Calu3 (cell line): ENCODE results near the gene UST. TPM values are rescaled to one million over a fixed set of nuclear protein-coding genes. Genes with fewer than 3 reads are reported as not detected.

ENCODE experiments used
- BruUV-seq: library from RNA; stranded (reverse); fragments of 400-500 nt; replicated peaks from 2 replicates; lab custom pipeline; 2021; lab: Mats Ljungman, UMichigan
- CTCF ChIA-PET: fragments of 300-600 bp; sonication (Branson Sonifier 250); formaldehyde crosslinking; loops from one replicate; lab custom pipeline; 2022; ENCODE audit warnings: antibody characterized with exemption; lab: Charles Lee
- DNase-seq: peaks from one replicate; pipeline ENCODE4 v3.0.0; 2022
- H3K27ac Mint-ChIP-seq: one replicate; pipeline ENCODE4 v1.8.0; 2022; ENCODE audit warnings: mixed read lengths; ENCODE audit not compliant: unreplicated experiment
- H3K27me3 Mint-ChIP-seq: one replicate; pipeline ENCODE4 v1.8.0; 2022; ENCODE audit warnings: mixed read lengths; ENCODE audit not compliant: unreplicated experiment
- H3K36me3 Mint-ChIP-seq: one replicate; pipeline ENCODE4 v1.8.0; 2022; ENCODE audit warnings: mild to moderate bottlenecking, moderate library complexity, mixed read lengths; ENCODE audit not compliant: insufficient read depth, unreplicated experiment
- H3K4me1 Mint-ChIP-seq: one replicate; pipeline ENCODE4 v1.8.0; 2022; ENCODE audit warnings: mild to moderate bottlenecking, low read depth, mixed read lengths; ENCODE audit not compliant: unreplicated experiment
- H3K4me3 Mint-ChIP-seq: one replicate; pipeline ENCODE4 v1.8.0; 2022; ENCODE audit warnings: mild to moderate bottlenecking, low read depth, moderate library complexity, mixed read lengths; ENCODE audit not compliant: unreplicated experiment
- H3K9me3 Mint-ChIP-seq: one replicate; pipeline ENCODE4 v1.8.0; 2022; ENCODE audit warnings: low read depth, mixed read lengths; ENCODE audit not compliant: unreplicated experiment
- CTCF ChIP-seq: fragments of 200-600 bp; IDR thresholded peaks from one replicate; pipeline ENCODE4 v1.8.0; 2022; ENCODE audit warnings: antibody characterized with exemption; ENCODE audit not compliant: unreplicated experiment
- intact Hi-C: fragments of 100-400 bp; cut with micrococcal nuclease; formaldehyde crosslinking; loops from one replicate; pipeline ENCODE4 v1.10.0; 2022; ENCODE audit not compliant: unreplicated experiment
- total RNA-seq: library from RNA; stranded (reverse); gene quantifications from 2 replicates; pipeline ENCODE4 v1.2.3, GENCODE V29; 2022

Gene UST
- total RNA-seq, 1 experiment from 2014 or later = 2.4 TPM

GRCh38 chr6:148739822-148740128 lies 7.1 kb upstream of the UST start:
- TF ChIP-seq CTCF = no peak
- Mint-ChIP-seq H3K9me3 (peaks cover 4% of the 10 kb centered on the region), H3K27ac (no peak overlapping the region), H3K4me1 (peaks cover 18% of the 10 kb centered on the region), H3K4me3 (no peak overlapping the region), H3K27me3 (no peaks in the 10 kb centered on the region), H3K36me3 (no peaks in the 10 kb centered on the region)
- intact Hi-C loops = loop anchor here (10.0 kb wide), 1 partner anchor 95 kb away; no protein-coding TSS in a partner anchor
- BruUV-seq = no TSS peak
- no peak for DNase-seq
- CTCF ChIA-PET = no interaction called here

GRCh38 chr6:148743476-148743875 lies 3.4 kb upstream of the UST start:
- intact Hi-C loops = loop anchor here (10.0 kb wide), 1 partner anchor 91 kb away; no protein-coding TSS in a partner anchor
- no peak for TF ChIP-seq CTCF
- Mint-ChIP-seq H3K27ac (no peak overlapping the region), H3K9me3 (no peaks in the 10 kb centered on the region), H3K36me3 (peaks cover 16% of the 10 kb centered on the region), H3K4me3 (no peak overlapping the region), H3K4me1 (peaks cover 35% of the 10 kb centered on the region), H3K27me3 (peaks cover 8% of the 10 kb centered on the region)
- CTCF ChIA-PET = interaction anchor here (0.5 to 0.6 kb wide), 2 partner anchors 34 to 43 kb away, joined by 4 read pairs; no protein-coding TSS in a partner anchor
- BruUV-seq = no TSS peak
- no peak for DNase-seq

GRCh38 chr6:148745926-148746325 lies 904 bp upstream of the UST start:
- peaks cover 16% of the 10 kb centered on the region for H3K27me3 Mint-ChIP-seq
- DNase-seq = no peak
- BruUV-seq = no TSS peak
- H3K27ac Mint-ChIP-seq = peak overlapping the region; percentile 71
- TF ChIP-seq CTCF = no peak
- H3K4me3 Mint-ChIP-seq = peak overlapping the region; percentile 90
- no peaks in the 10 kb centered on the region for H3K9me3 Mint-ChIP-seq
- intact Hi-C loops = loop anchor here (1.0 to 10.0 kb wide), 2 partner anchors 89 to 202 kb away; no protein-coding TSS in a partner anchor
- CTCF ChIA-PET = no interaction called here
- peaks cover 39% of the 10 kb centered on the region for H3K4me1 Mint-ChIP-seq
- peaks cover 16% of the 10 kb centered on the region for H3K36me3 Mint-ChIP-seq

GRCh38 chr6:148747145-148747470 lies 278 bp downstream of the UST start:
- no TSS peak for BruUV-seq
- intact Hi-C loops = loop anchor here (10.0 kb wide), 1 partner anchor 88 kb away; no protein-coding TSS in a partner anchor
- TF ChIP-seq CTCF = no peak
- peak; percentile 10 for DNase-seq
- Mint-ChIP-seq H3K9me3 (no peaks in the 10 kb centered on the region), H3K27me3 (peaks cover 16% of the 10 kb centered on the region), H3K4me3 (peak overlapping the region; percentile 90), H3K4me1 (peaks cover 39% of the 10 kb centered on the region), H3K36me3 (peaks cover 16% of the 10 kb centered on the region), H3K27ac (no peak overlapping the region)
- CTCF ChIA-PET = no interaction called here
